Endothelial cell of umbilical vein (primary cell): Measurements from ENCODE around the gene SLC6A16.

Experiments
- CTCF ChIP-seq, 2 donors: IDR thresholded peaks; 1 replicate in 1 of 2; 2 replicates in 1 of 2; pipeline ENCODE4 v1.5.1; 2011; ENCODE audit warnings: low read length in 2 of 2, mild to moderate bottlenecking in 2 of 2, moderate library complexity in 2 of 2, control low read depth in 1 of 2, inconsistent platforms in 1 of 2, low read depth in 1 of 2; ENCODE audit not compliant: insufficient read depth in 1 of 2; ENCODE audit errors: extremely low read depth in 1 of 2
- GATA2 ChIP-seq: IDR thresholded peaks from 2 replicates; pipeline ENCODE4 v1.7.0; 2011; ENCODE audit warnings: low read depth, mild to moderate bottlenecking, moderate library complexity, mixed read lengths, low read length; ENCODE audit not compliant: insufficient read length, insufficient read depth
- MAX ChIP-seq: IDR thresholded peaks from 2 replicates; pipeline ENCODE4 v1.6.1; 2011; ENCODE audit not compliant: insufficient read depth, insufficient read length
- POLR2A ChIP-seq: IDR thresholded peaks from 2 replicates; pipeline ENCODE4 v1.6.1; 2012; ENCODE audit warnings: low read depth, mild to moderate bottlenecking, control low read depth, low read length

- TF ChIP-seq CTCF (IDR thresholded peaks at IDR 0.05; ENCODE audit: extremely low read depth in 1 of 2, insufficient read depth in 1 of 2, low read depth in 1 of 2, low read length in 2 of 2) (no peak), POLR2A (no peak), MAX (no peak), GATA2 (no peak)
Observed at GRCh38 chr19:49343123-49343522, 18.1 kb upstream of the SLC6A16 start.
